Activated CD8-positive, alpha-beta memory T cell treated with anti-CD3 and anti-CD28 coated beads, Interleukin-2, amount 50 U/mL, for 24 hours (primary cell): ENCODE results near the gene WDR17.

Experiments
- DNase-seq: peaks from one replicate; pipeline ENCODE4 v3.0.0-alpha.2; 2020; ENCODE audit errors: extremely low read depth

The WDR17 gene

GRCh38 chr4:176065435-176066291 lies at the start of gene WDR17:
TSS of gene WDR17 (plus strand) at chr4:176065841. CDS start at chr4:176111581, 45,740 bp downstream.
- DNase-seq, result peak; percentile 38

- no peak for DNase-seq
Measured at GRCh38 chr4:176016601-176017000, 49.0 kb upstream of the WDR17 start.

GRCh38 chr4:176020481-176021085 lies 45.1 kb upstream of the WDR17 start:
- DNase-seq, result no peak

DNA sequence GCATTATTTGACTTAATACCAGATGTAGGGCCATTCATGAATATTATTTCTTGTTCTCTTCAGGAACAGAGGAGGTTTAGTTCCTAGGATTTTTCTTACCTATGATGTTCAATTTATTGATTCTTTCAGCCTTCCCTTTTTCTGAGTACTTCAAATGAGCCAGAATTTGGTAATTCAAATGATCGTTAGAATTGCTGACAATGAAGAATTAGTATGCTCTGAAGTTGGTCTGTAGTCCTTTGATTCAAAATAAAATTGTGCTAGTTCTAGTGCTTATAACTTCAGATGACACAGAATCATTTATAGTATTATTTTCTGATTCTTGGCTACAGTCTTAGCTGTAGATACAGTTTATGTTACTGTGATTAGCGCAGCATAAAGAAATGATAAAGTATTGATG lies 35.2 kb upstream of the WDR17 start:
- DNase-seq, result no peak

DNA sequence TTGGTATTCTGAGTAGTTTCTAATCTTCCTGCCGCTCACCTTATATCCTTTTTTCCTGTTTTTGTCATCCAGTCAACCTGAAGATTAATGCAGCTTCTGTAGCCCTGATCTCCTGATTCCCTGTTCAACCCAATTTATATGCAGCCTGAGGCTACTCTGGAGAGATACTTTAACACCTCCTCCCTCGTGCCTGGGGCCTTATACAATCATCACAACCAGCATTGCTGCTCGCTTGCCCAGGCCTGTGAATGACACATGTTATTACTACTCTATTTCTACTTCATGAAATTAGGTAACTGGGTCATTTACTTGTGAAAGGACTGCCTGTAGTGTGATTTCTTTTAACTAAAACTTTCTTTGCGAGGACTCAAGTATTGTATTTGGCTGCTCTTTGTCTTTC lies 33.7 kb upstream of the WDR17 start:
- DNase-seq, result no peak

- DNase-seq, result no peak
Measured at GRCh38 chr4:176032454-176032853, 33.2 kb upstream of the WDR17 start.

- DNase-seq, result no peak
Measured at GRCh38 chr4:176034499-176034898, 31.1 kb upstream of the WDR17 start.

DNA sequence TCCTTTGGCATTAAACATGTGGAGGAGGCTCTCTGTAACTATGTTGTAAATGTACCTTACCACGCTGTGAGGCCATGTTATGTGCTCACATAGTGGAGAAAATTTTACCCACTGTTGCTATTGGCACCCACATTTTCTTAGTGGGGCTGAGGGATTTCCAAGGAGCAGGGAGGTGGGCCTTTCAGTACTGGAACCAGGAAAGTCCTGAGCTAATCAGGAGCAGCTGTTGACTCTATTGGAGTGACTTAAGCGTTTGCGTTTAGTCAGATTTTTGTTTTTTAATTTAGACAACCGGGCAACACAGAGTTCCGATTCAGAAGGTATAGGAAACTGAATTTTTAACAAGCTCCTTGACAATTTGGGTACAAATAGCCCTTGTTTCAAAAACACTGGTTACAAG lies 30.7 kb upstream of the WDR17 start:
- DNase-seq, result no peak

DNA sequence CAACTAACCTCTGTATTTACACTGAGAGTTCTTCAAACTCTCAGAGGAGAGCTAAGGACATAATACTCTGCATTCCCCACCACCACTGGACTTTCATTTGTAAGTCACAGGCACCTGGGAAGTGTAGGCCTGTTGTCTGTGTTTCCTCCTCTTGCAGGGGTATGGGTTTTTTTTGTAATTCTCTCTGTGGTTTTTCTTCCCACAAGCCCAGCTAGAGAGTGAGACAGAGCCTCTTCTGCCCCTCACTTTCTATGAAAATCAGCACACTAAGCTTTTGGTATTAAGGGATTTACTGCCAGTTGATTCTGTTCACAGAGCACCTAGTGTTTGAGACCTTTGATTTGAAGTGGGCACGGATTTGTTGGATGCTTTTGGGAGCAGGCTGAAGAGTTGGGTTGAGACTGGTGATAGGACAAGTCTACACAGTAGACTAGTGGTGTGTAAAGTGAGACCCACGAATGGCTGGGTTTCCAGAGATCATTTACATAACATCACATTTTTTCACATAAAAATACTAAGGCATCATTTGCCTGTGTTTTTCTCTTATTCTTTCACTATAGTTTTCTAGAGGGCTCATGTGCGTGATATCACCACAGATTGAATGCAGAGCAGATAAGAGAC lies 28.9 kb upstream of the WDR17 start:
- DNase-seq, result no peak

- no peak for DNase-seq
Measured at GRCh38 chr4:176038789-176039188, 26.9 kb upstream of the WDR17 start.

- DNase-seq, result no peak
Measured at GRCh38 chr4:176042195-176042594, 23.4 kb upstream of the WDR17 start.

- DNase-seq, result no peak
Measured at GRCh38 chr4:176043838-176044588, 21.6 kb upstream of the WDR17 start.

- no peak for DNase-seq
Measured at GRCh38 chr4:176044589-176044951, 21.1 kb upstream of the WDR17 start.

- no peak for DNase-seq
Measured at GRCh38 chr4:176048631-176049030, 17.0 kb upstream of the WDR17 start.

- no peak for DNase-seq
Measured at GRCh38 chr4:176052744-176053143, 12.9 kb upstream of the WDR17 start.

DNA sequence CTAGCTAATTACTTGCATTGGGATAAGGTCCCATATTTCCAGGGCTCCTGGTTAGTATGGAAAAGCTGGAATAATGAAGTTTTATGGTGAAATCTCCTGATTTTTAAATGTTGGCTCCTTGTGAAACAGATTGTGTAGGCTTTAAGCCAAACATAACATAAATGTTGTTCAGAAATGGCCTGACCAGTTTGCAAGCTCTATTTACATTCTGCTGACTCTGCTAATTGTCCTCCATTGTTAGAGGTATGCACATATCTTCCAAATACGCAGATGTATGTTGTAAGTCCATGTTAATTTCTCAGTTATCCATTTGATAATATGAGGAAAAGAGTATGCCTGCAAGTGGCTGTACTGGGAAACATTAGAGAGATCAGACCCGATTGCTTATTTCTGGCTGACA lies 11.9 kb upstream of the WDR17 start:
- no peak for DNase-seq

- DNase-seq, result no peak
Measured at GRCh38 chr4:176054942-176055341, 10.7 kb upstream of the WDR17 start.

- no peak for DNase-seq
Measured at GRCh38 chr4:176063718-176064117, 1.9 kb upstream of the WDR17 start.

DNA sequence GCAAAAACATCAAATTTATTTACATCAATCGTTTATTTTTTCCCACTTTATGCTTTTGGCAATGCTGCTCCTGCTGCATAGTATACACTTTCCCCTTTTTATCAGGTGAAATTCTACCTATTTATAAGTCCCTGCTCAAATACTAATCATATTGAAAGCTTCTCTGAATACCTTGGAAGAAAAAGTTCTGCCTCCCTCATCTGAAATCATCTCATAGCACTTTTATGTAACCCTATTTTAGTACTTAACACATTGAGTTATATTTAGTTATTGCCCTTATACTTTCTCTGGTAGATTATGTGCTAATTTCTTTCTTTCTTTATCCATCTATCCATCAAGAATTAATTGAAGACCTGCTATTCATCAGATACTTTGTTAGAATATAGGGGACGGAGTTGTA lies 1.1 kb upstream of the WDR17 start:
- DNase-seq, result no peak

GRCh38 chr4:176066757-176067156 lies 1.1 kb downstream of the WDR17 start:
- DNase-seq, result no peak

DNA sequence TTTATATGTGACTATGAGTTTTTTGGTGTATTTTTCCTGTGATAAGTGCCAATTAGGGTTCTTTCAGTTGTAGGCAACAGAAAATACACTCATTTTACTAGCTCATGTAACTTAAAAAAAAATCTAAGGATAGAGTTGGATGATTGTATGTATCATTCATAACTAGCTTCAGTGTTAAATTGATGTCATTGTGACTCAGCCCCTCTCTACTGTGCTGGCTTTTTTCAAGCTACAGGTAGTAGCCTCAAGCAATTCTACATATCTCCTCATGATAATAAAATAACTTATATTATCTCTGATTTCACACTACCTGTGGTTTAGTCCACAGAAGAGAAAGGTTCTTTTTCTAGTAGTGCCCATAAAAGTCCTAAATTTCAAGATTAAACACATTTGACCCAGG lies 11.9 kb downstream of the WDR17 start:
- no peak for DNase-seq

DNA sequence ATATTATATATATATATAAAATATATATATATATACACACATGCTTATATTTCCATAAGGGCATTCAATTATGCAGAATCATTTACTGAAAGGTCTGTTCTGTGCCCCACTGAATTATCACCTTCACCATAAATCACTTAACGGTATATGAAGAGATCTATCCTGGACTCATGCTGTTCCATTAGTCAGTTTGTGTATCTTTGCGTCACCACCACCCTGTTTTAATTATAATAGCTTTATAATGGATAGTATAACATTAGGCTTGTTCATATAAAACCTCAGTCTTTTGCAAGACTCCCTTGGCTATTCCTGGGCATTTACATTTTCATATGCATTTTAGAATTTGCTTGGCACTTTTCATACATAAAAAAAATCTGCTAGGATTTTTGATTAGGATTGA lies 19.1 kb downstream of the WDR17 start:
- no peak for DNase-seq
